GM12873 (cell line): ENCODE data around the gene CLDN24.

Experiments
- TF ChIP-seq, protein P1 (sequence below): IDR thresholded peaks from 2 replicates; pipeline ENCODE4 v1.5.1; 2012; ENCODE audit warnings: low read depth, mild to moderate bottlenecking, moderate library complexity, low read length, control low read depth; ENCODE audit not compliant: insufficient read depth; ENCODE audit errors: missing control alignments

Gene CLDN24

DNA sequence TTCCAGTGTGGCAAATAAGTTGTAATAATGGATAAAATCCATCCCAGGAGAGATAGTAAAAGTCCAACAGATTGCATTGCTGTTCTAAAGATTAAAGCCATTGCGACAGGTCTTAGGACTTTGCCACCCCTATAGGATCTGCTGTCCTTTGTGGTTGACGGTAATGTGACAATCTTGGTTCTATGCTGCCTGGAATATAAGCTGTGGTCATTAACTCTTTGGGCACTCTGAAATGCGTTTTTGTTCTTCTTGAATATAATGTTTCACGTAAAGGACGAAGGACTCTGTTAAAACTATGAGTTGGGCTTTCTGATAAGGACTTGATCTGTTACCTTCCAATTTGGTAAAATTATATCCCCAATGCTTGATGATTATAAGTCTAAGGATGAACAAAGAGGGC, at the start of gene CLDN24:
Gene CLDN24, minus strand, starts transcription at position 101 of the 400 bp plus-strand sequence. Its CDS starts 0 bp downstream, at position 101.
- TF ChIP-seq, protein P1, sequence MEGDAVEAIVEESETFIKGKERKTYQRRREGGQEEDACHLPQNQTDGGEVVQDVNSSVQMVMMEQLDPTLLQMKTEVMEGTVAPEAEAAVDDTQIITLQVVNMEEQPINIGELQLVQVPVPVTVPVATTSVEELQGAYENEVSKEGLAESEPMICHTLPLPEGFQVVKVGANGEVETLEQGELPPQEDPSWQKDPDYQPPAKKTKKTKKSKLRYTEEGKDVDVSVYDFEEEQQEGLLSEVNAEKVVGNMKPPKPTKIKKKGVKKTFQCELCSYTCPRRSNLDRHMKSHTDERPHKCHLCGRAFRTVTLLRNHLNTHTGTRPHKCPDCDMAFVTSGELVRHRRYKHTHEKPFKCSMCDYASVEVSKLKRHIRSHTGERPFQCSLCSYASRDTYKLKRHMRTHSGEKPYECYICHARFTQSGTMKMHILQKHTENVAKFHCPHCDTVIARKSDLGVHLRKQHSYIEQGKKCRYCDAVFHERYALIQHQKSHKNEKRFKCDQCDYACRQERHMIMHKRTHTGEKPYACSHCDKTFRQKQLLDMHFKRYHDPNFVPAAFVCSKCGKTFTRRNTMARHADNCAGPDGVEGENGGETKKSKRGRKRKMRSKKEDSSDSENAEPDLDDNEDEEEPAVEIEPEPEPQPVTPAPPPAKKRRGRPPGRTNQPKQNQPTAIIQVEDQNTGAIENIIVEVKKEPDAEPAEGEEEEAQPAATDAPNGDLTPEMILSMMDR = no peak

DNA sequence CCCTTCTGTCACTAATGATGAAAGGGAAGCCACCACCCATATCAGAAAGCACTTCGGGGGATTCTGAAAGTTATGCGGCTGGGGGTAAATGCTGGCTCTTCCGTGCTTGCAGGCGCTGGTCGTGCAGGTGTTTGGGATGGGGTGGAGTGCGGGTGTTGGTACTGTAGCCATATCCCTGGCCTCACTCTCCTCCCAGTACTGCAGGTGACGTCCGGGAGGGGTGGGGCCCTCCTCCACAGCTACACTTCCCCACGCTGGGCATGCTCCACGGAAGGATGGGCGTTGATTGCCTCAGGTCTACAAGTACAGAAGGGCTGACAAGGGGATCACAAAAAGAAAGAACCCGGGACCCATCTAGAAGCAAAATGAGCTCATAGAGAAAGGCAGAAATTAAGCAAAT, 48.6 kb upstream of the CLDN24 start:
- TF ChIP-seq, protein P1 = no peak

DNA sequence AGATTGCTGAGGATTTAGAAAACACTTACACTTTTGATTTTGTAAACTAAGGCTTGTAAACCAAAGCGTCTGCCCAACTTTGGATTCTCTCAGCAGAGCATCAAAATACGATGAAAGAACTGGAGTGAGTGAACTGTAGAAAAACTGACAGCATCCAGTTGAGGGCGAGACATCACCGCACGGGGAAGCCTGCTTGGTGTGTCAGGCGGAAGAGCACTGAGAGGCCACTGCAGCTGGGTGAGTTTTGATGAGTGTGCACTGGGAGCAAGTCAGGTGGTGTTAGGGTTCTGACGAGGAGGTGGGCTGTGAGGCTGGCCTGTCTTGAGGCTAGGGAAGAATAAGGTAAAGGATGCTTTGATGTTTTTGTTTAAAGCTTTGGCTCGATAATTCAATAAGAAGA, 46.8 kb upstream of the CLDN24 start:
- TF ChIP-seq, protein P1 = no peak

DNA sequence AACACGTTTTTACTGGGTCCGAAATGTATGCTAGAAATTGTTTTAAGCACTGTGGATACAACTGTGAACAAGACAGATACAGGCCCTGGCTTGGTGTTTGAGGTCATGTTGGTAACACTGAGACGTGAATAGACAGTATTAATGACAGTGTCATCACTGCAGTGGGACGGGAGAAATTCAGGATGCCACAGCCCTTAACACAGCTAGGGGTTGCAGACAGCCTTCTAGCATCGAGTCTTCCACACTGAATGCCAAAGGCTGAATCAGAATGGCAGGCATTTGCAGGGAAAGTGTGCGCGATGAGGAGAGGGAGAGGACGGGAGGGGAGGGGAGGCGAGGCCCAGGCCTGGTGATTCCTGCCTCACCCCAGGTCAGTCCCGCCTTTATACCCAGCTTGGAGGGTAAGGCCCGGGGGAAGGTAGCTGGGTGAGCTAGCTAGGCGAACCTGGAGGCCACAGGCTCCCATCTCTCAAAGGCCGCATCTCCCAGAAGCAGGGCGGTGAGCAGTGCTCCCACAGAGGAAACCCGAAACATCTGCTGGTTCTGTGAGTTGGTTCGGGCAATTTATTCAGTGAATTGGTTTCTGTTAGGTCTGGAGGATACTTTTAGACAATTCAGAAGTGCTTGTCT, 44.1 kb upstream of the CLDN24 start:
- TF ChIP-seq, protein P1 = no peak

DNA sequence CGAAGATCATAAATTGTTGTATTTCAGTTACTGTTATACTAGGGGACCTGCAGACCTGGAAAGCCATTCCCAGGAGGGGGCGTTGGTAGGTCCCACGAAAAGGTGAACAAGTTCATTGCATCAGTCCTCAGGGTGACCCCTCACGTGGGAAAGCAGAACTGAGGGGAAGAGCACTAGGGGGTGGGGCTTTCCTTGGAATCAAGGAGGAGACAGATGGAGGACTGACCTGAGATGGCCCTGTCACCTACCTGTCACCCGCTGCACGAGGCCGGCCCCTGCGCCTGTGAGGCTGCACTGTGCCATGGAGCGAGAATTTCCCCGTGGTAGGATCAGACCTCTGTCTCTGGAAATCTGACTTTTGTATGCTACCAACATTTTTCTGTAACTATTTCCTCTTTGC, 41.8 kb upstream of the CLDN24 start:
- TF ChIP-seq, protein P1 = no peak

DNA sequence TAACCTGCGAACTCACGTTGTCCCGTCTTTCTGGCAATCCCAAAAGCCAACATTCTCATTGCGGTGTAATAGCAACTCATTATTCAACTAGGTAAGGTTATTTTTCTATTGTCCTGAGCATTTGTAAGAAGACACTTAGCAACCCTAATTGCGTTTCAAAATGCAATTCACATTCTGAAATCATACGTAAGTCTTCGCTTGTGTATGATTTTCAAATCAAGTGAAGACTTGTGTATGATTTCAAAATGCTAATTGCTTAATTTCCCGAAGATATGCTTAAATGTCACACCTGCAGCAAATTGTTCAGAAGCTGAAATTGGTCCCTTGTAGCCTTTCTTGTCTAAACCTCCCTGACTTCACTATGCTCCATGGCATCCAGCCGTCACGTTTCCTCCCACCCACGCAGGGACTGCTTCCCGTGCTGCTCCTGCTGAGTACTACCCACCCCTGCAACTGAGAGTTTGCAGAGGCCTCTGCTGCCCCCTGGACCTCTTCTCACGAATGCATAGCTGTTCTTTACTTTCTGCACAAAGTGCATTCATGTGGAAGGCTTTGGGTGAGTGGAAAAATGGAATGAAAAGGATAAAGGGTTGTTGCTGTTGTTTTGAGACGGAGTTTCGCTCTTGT, 40.8 kb upstream of the CLDN24 start:
- TF ChIP-seq, protein P1 = no peak

DNA sequence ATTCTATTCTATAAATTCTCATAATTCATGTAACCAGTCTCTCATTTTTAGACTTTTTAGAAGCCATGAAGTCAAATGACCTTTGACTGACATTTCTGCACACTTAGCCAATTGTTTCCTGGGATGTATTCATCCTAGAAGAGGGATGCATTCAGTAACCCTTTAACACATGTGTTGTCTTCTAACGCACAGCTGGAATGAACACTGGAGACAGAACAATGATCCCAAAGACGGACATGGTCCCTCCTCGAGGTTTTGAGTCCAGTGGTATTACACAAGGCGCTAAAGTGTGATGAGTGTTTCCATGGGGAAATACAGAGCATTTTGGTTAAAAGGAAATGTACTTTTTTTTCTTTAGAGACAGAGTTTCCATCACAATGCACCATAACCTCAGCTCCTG, 39.8 kb upstream of the CLDN24 start:
- TF ChIP-seq, protein P1 = no peak
